ENCODE measurements around the gene NAB2.

GRCh38 chr12:57135527-57136326 is 46.8 kb downstream of the NAB2 start:
- TF ChIP-seq MAX (IDR thresholded peaks at IDR 0.05) (no peak), TEAD4 (IDR thresholded peaks at IDR 0.05) (no peak), TAF1 (IDR thresholded peaks at IDR 0.05; ENCODE audit: low read depth) (no peak), CEBPB (IDR thresholded peaks at IDR 0.05) (no peak), YY1 (IDR thresholded peaks at IDR 0.05; ENCODE audit: low read depth) (no peak), FOXM1 (IDR thresholded peaks at IDR 0.05; ENCODE audit: borderline replicate concordance, low read depth) (no peak), EP300 (IDR thresholded peaks at IDR 0.05; ENCODE audit: borderline replicate concordance) (no peak), EGR1 (IDR thresholded peaks at IDR 0.05) (no peak)
- TF ChIP-seq, protein P1, sequence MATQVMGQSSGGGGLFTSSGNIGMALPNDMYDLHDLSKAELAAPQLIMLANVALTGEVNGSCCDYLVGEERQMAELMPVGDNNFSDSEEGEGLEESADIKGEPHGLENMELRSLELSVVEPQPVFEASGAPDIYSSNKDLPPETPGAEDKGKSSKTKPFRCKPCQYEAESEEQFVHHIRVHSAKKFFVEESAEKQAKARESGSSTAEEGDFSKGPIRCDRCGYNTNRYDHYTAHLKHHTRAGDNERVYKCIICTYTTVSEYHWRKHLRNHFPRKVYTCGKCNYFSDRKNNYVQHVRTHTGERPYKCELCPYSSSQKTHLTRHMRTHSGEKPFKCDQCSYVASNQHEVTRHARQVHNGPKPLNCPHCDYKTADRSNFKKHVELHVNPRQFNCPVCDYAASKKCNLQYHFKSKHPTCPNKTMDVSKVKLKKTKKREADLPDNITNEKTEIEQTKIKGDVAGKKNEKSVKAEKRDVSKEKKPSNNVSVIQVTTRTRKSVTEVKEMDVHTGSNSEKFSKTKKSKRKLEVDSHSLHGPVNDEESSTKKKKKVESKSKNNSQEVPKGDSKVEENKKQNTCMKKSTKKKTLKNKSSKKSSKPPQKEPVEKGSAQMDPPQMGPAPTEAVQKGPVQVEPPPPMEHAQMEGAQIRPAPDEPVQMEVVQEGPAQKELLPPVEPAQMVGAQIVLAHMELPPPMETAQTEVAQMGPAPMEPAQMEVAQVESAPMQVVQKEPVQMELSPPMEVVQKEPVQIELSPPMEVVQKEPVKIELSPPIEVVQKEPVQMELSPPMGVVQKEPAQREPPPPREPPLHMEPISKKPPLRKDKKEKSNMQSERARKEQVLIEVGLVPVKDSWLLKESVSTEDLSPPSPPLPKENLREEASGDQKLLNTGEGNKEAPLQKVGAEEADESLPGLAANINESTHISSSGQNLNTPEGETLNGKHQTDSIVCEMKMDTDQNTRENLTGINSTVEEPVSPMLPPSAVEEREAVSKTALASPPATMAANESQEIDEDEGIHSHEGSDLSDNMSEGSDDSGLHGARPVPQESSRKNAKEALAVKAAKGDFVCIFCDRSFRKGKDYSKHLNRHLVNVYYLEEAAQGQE (IDR thresholded peaks at IDR 0.05; ENCODE audit: low read depth) = no peak
- TF ChIP-seq, protein P2, sequence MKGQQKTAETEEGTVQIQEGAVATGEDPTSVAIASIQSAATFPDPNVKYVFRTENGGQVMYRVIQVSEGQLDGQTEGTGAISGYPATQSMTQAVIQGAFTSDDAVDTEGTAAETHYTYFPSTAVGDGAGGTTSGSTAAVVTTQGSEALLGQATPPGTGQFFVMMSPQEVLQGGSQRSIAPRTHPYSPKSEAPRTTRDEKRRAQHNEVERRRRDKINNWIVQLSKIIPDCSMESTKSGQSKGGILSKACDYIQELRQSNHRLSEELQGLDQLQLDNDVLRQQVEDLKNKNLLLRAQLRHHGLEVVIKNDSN (IDR thresholded peaks at IDR 0.05) = no peak

All from Ishikawa (cell line).